T-cell (primary cell): ENCODE measurements around the gene GATD1. TPM values are rescaled to one million over a fixed set of nuclear protein-coding genes. Genes with fewer than 3 reads are reported as not detected.
A peak's percentile ranks its signal among the peaks of the same experiment; 100 is the strongest.
"Not testable (repeated sequence)": the region's sequence is repeated elsewhere in the genome, so short reads cannot be mapped to it uniquely, and the experiment has no call there.

ENCODE experiments used
- ATAC-seq, 4 experiments: fragments of 200-7000 bp in 3 of 4; fragments of 150-1000 bp in 1 of 4; cut with Tn5 transposase; replicated peaks in 1 of 4; 1 replicate in 3 of 4; 2 replicates in 1 of 4; pipeline ENCODE4 v1.10.0; 2021; ENCODE audit warnings: moderate library complexity in 3 of 4, mild to moderate bottlenecking in 2 of 4, moderate number of reproducible peaks in 1 of 4
- CTCF ChIA-PET, 2 donors: fragments of 300-600 bp; sonication (Branson Sonifier 250); formaldehyde crosslinking; loops; one replicate each; lab custom pipeline; 2022; ENCODE audit warnings: antibody characterized with exemption in 2 of 2; lab: Charles Lee
- POLR2A ChIA-PET, 2 donors: fragments of 300-600 bp; sonication (Branson Sonifier 250); formaldehyde crosslinking; loops; one replicate each; lab custom pipeline; 2022; ENCODE audit warnings: antibody characterized with exemption in 2 of 2; lab: Charles Lee
- DNase-seq, 35 experiments: peaks; one replicate each; pipeline versions ENCODE4 v3.0.0 to v3.0.0-alpha.2; 2013 to 2023
- H3K27ac ChIP-seq: one replicate; pipeline ENCODE4 v1.5.1; 2013; ENCODE audit warnings: low read length
- H3K27me3 ChIP-seq, 2 experiments: replicated peaks in 1 of 2; 1 replicate in 1 of 2; 2 replicates in 1 of 2; pipeline versions ENCODE4 v1.6.1 to v1.7.0; 2013; ENCODE audit warnings: low read length in 1 of 2, mixed read lengths in 1 of 2; ENCODE audit not compliant: control insufficient read depth in 2 of 2, insufficient read depth in 2 of 2; ENCODE audit errors: extremely low read depth in 1 of 2
- H3K36me3 ChIP-seq, 2 donors: 1 replicate in 1 of 2; 2 replicates in 1 of 2; pipeline versions ENCODE4 v1.6.1 to v1.7.0; 2013; ENCODE audit warnings: low read length in 1 of 2; ENCODE audit not compliant: control insufficient read depth in 2 of 2, insufficient read depth in 1 of 2; ENCODE audit errors: extremely low read depth in 1 of 2
- H3K4me1 ChIP-seq, 2 experiments: 1 replicate in 1 of 2; 2 replicates in 1 of 2; pipeline versions ENCODE4 v1.6.1 to v1.7.0; 2013; ENCODE audit warnings: low read length in 2 of 2, mixed read lengths in 1 of 2; ENCODE audit not compliant: insufficient read depth in 2 of 2, control insufficient read depth in 1 of 2; ENCODE audit errors: extremely low read depth in 1 of 2
- H3K4me3 ChIP-seq, 2 donors: 1 replicate in 1 of 2; 2 replicates in 1 of 2; pipeline versions ENCODE4 v1.5.1 to v1.7.0; 2013; ENCODE audit warnings: mild to moderate bottlenecking in 2 of 2, low read length in 1 of 2, moderate library complexity in 1 of 2; ENCODE audit not compliant: control insufficient read depth in 1 of 2; ENCODE audit errors: extremely low read depth in 1 of 2
- H3K9me3 ChIP-seq: 2 replicates; pipeline ENCODE4 v1.7.0; 2013
- H3K27ac Mint-ChIP-seq, 2 donors: one replicate each; pipeline ENCODE4 v1.8.0; 2020 to 2021; ENCODE audit warnings: mild to moderate bottlenecking in 2 of 2, mixed read lengths in 2 of 2
- H3K27me3 Mint-ChIP-seq, 2 donors: one replicate each; pipeline ENCODE4 v1.8.0; 2021 to 2022; ENCODE audit warnings: mixed read lengths in 2 of 2
- H3K36me3 Mint-ChIP-seq: one replicate; pipeline ENCODE4 v1.8.0; 2021; ENCODE audit warnings: mixed read lengths
- H3K4me1 Mint-ChIP-seq, 3 donors: one replicate each; pipeline ENCODE4 v1.8.0; 2020 to 2022; ENCODE audit warnings: mixed read lengths in 3 of 3, mild to moderate bottlenecking in 1 of 3
- H3K4me3 Mint-ChIP-seq, 3 donors: one replicate each; pipeline ENCODE4 v1.8.0; 2020 to 2022; ENCODE audit warnings: mild to moderate bottlenecking in 3 of 3, mixed read lengths in 3 of 3, moderate library complexity in 3 of 3
- H3K9me3 Mint-ChIP-seq, 3 donors: one replicate each; pipeline ENCODE4 v1.8.0; 2020 to 2022; ENCODE audit warnings: mixed read lengths in 3 of 3
- WGBS: methylation state at CpG from one replicate; pipeline ENCODE4 v1.1.5; 2013; ENCODE audit warnings: missing lambda C conversion rate; ENCODE audit not compliant: insufficient coverage; 5-methylcytosine and 5-hydroxymethylcytosine counted together
- total RNA-seq, 35 experiments: library from RNA in 6 of 35; stranded (reverse) in 6 of 35; fragments of 120-200 nt in 1 of 35; gene quantifications; one replicate each; pipeline versions ENCODE4 v1.2.1 to v1.2.4 and lab custom pipeline; 2013 to 2026

The GATD1 gene
- total RNA-seq, 5 donors from 2014 or later (not counting 1 experiment from before 2014, with no cell fraction given): 40.8 to 73.5 (median 70.2) TPM

DNA sequence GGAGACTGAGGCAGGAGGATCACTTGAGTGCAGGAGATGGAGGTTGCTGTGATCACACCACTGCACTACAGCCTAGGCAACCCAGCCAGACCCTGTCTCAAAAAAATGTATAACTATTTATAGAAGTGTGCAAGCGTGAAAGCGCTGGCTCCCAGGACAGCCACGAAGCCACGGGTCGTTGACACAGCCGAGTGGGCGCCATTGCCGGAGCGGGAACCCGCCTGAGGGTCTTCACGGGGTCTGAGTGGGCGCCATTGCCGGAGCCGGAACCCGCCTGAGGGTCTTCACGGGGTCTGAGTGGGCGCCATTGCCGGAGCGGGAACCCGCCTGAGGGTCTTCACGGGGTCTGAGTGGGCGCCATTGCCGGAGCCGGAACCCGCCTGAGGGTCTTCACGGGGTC is 42.7 kb downstream of the GATD1 start:
- H3K4me3 Mint-ChIP-seq, H3K9me3 ChIP-seq, ATAC-seq, H3K4me3 ChIP-seq, H3K27ac ChIP-seq, H3K36me3 ChIP-seq, CTCF ChIA-PET, POLR2A ChIA-PET, DNase-seq, H3K27me3 ChIP-seq, H3K9me3 Mint-ChIP-seq, H3K27me3 Mint-ChIP-seq, H3K36me3 Mint-ChIP-seq, H3K27ac Mint-ChIP-seq: not testable (repeated sequence)
- H3K4me1 ChIP-seq: peaks cover 5 to 14% of the 10 kb centered on the region in 2 experiments
- 80% methylated on average over 3 of the region's 26 CpGs for WGBS
- peaks cover 16 to 22% (median 17%) of the 10 kb centered on the region in 3 donors for H3K4me1 Mint-ChIP-seq

DNA sequence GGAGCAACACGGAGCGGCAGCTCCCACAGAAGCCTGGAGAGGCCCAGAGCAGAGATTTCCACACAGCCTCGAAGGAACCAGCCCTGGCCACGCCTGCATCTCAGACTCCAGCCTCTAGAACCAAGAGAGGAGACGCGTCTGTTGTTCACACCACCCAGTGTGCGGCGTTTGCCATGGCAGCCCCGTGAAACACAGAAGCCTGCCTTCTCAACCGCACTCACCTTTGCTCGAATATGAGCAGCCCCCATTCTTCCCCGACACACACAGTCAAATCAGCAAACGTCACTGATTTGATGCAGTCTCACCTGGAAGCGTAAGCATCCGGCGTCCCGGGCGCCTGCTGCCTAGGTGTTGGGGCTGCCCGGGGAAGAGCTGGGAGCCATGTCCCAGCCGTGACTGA is 44.2 kb downstream of the GATD1 start:
- Mint-ChIP-seq H3K36me3 (no peaks in the 10 kb centered on the region), H3K27ac (no peak overlapping the region), H3K4me1 (peaks cover 11 to 13% (median 12%) of the 10 kb centered on the region in 3 donors), H3K27me3 (no peaks in the 10 kb centered on the region), H3K4me3 (no peak overlapping the region), H3K9me3 (no peaks in the 10 kb centered on the region)
- Histone ChIP-seq H3K27me3 (peaks cover 0 to 8% of the 10 kb centered on the region in 2 experiments), H3K9me3 (no peaks in the 10 kb centered on the region), H3K27ac (no peak overlapping the region), H3K36me3 (no peaks in the 10 kb centered on the region), H3K4me1 (peaks cover 5 to 15% of the 10 kb centered on the region in 2 experiments), H3K4me3 (no peak overlapping the region)
- POLR2A ChIA-PET: interaction anchor here in 1 of 2 donors (0.6 kb wide), 1 partner anchor 160 kb away, joined by 6 read pairs; no protein-coding TSS in a partner anchor
- ATAC-seq: no peak
- CTCF ChIA-PET: interaction anchor here (0.6 kb wide), 2 partner anchors 9 to 78 kb away, joined by 3 read pairs; no protein-coding TSS in a partner anchor
- WGBS: 90% methylated on average over 20 of the region's 20 CpGs
- DNase-seq: no peak

DNA sequence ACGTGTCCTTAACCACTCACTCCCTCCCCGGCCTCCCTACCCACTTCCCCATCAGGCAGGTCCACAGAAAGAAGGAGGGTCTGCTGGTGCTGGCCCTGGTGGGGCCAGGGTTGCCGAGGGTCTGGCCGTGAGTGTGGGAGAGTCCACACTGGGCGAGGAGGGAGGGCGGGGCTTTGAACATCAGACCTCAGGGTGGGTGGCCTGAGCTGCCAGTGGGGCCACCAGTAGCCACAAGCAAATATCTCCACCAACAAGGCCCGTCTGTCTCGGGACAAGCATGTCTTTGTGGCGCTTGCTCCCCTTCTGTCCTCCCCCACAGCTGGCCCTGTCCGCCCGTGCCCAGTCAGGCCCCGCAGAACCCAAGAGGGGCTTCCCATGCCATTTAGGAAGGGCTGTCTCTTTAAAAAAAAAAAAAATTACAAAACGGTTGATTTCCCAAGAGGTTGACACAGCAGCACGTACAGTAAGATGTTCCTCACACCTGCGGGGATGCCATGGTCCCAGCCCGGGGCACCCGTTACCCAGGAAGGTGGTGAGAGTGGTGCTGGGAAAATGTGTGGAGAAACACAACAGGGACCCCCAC is 47.7 kb downstream of the GATD1 start:
- H3K9me3 ChIP-seq: no peaks in the 10 kb centered on the region
- Mint-ChIP-seq H3K27me3 (no peaks in the 10 kb centered on the region), H3K9me3 (no peaks in the 10 kb centered on the region), H3K27ac (no peak overlapping the region), H3K36me3 (no peaks in the 10 kb centered on the region), H3K4me1 (peaks cover 0 to 6% (median 3%) of the 10 kb centered on the region in 3 donors), H3K4me3 (no peak overlapping the region)
- CTCF ChIA-PET: interaction anchor here in 1 of 2 donors (0.6 kb wide), 1 partner anchor 132 kb away, joined by 3 read pairs; no protein-coding TSS in a partner anchor
- no peaks in the 10 kb centered on the region for H3K36me3 ChIP-seq
- ATAC-seq (no peak), DNase-seq (no peak)
- peaks cover 0 to 23% of the 10 kb centered on the region in 2 experiments for H3K27me3 ChIP-seq
- no peak overlapping the region for H3K27ac ChIP-seq
- H3K4me3 ChIP-seq: no peak overlapping the region
- WGBS: 97% methylated on average over 6 of the region's 17 CpGs
- peaks cover 6 to 33% of the 10 kb centered on the region in 2 experiments for H3K4me1 ChIP-seq
- POLR2A ChIA-PET: no interaction called here

DNA sequence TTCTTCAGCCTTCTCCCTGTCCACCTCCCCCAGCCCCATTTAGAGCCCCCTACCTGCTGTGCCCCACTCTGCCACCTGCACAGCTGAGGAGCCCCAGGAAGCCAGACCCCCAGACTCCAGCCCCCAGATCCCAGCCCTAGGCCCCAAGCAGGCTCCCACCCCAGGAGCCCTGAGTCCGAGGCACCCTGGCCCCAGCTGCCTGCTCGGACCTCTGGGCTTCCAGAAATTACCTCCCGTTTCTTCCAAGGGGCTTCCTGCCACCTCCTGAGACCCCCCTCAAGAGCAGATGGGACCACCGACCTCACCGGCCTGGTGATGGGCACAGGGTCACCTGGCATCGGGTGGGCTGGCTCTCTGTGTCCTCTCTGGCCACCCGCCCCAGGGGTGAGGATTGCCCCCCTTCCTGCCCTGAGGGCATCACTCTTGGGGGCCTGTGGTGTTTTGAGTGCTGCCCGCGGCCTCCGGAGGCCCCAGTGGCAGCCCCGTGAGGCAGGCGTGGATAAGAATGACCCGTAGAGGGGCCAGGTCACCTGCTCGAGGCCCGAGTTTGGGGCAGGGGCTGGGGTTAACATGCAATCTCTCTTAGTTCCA is 48.3 kb downstream of the GATD1 start:
- 92% methylated on average over 6 of the region's 15 CpGs for WGBS
- Histone ChIP-seq H3K27me3 (peaks cover 0 to 29% of the 10 kb centered on the region in 2 experiments), H3K36me3 (no peaks in the 10 kb centered on the region), H3K27ac (no peak overlapping the region), H3K4me1 (peaks cover 6 to 33% of the 10 kb centered on the region in 2 experiments), H3K9me3 (no peaks in the 10 kb centered on the region), H3K4me3 (no peak overlapping the region)
- CTCF ChIA-PET: interaction anchor here in 1 of 2 donors (0.6 kb wide), 1 partner anchor 181 kb away, joined by 3 read pairs; no protein-coding TSS in a partner anchor
- Mint-ChIP-seq H3K27ac (no peak overlapping the region), H3K4me3 (no peak overlapping the region), H3K4me1 (peaks cover 0 to 6% (median 3%) of the 10 kb centered on the region in 3 donors), H3K36me3 (no peaks in the 10 kb centered on the region), H3K9me3 (no peaks in the 10 kb centered on the region), H3K27me3 (no peaks in the 10 kb centered on the region)
- DNase-seq: no peak
- POLR2A ChIA-PET: no interaction called here
- ATAC-seq: no peak

DNA sequence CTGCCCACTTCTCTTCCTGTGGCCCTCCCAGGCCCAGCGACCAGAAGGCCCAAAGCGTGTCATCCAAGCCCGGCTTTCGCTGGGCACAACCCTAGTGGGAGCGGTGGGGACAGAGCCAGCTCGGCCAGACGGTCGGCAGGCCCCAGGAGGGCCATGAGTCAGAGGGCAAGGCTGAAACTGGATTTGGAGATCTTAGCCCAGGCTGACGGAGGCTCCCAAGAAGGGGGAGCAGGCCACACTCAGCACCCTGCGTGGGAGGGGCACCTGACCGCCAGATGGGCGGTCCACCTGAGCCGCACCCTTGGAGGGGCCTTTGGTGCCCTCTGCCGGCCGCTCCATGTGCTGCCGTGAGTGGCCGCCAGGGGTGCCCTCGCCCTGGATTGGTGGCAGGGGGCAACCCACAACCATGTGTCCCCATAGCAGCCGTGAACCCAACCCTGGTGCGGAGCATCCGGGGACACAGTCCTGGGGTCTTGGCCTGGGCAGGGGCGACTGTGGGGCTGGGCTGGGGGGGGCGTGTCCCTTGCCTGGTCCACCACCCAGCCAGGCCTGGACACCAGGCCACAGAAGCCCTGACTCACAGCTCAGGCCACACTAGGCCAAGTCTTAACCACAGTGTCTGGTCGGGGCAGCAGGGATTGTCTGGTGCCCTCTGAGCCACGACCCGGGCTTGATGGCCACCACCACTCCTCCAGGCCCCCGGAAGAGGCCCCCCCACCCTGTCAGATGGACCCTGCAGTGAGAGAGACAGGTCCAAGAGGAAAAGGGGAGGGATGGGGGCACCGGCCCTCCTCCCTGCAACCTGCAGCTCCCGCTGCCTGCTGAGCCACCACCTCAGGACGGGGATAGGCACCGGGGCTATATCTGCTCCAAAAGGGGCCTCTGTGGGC is 49.2 kb downstream of the GATD1 start:
- Mint-ChIP-seq H3K27me3 (peaks cover 3 to 4% of the 10 kb centered on the region in 2 donors), H3K4me3 (no peak overlapping the region), H3K27ac (no peak overlapping the region), H3K4me1 (peaks cover 4 to 10% (median 6%) of the 10 kb centered on the region in 3 donors), H3K9me3 (no peaks in the 10 kb centered on the region), H3K36me3 (no peaks in the 10 kb centered on the region)
- ATAC-seq: peak; percentile 71 to 78 (median 76)
- no peak overlapping the region for H3K27ac ChIP-seq
- ChIA-PET CTCF (interaction anchor here (0.6 to 2.5 kb wide), 3 partner anchors 33 to 180 kb away, joined by 3 to 14 read pairs (median 5); partner anchors contain the start of genes DEAF1 (in 1 of the 2) and TMEM80 (in 1 of the 2)), POLR2A (interaction anchor here in 1 of 2 donors (0.5 kb wide), 1 partner anchor 91 kb away, joined by 11 read pairs; the partner anchor contains the start of gene PNPLA2)
- H3K4me3 ChIP-seq: no peak overlapping the region
- peak; percentile 52 to 87 (median 70) for DNase-seq
- H3K4me1 ChIP-seq: peaks cover 6 to 35% of the 10 kb centered on the region in 2 experiments
- H3K27me3 ChIP-seq: peaks cover 0 to 35% of the 10 kb centered on the region in 2 experiments
- no peaks in the 10 kb centered on the region for H3K36me3 ChIP-seq
- 41% methylated on average over 27 of the region's 31 CpGs for WGBS
- no peaks in the 10 kb centered on the region for H3K9me3 ChIP-seq
